HepG2 (cell line): Measurements from ENCODE around the gene CLEC20A. TPM values are rescaled to one million over a fixed set of nuclear protein-coding genes. Genes with fewer than 3 reads are reported as not detected.

Experiments used
- ATAC-seq: fragments of 200-7000 bp; cut with Tn5 transposase; 3 replicates; pipeline ENCODE4 v1.9.1; 2020; ENCODE audit warnings: mild to moderate bottlenecking, moderate library complexity
- BruUV-seq: library from RNA; stranded (reverse); fragments of 400-500 nt; replicated peaks from 2 replicates; lab custom pipeline; 2021; lab: Mats Ljungman, UMichigan
- CTCF ChIA-PET: fragments of 300-600 bp; formaldehyde crosslinking; extraction: SDS; loops from one replicate; lab custom pipeline; 2021; ENCODE audit warnings: low total read pairs, inconsistent platforms, low intra/inter-chr PET ratio; lab: Yijun Ruan, JAX
- POLR2A ChIA-PET: fragments of 350-600 bp; sonication (Branson Sonifier 250); formaldehyde crosslinking; loops from one replicate; lab custom pipeline; 2020; ENCODE audit warnings: antibody characterized with exemption, inconsistent platforms; lab: Yijun Ruan, JAX
- DNase-seq: peaks from one replicate; pipeline ENCODE4 v3.0.0-alpha.2; 2015; ENCODE audit warnings: low spot score
- FAIRE-seq: peaks from 3 replicates; lab custom pipeline; 2011; peaks lifted over from hg19 to GRCh38; lab: Jason Lieb, UNC
- H2AFZ ChIP-seq: one replicate; pipeline ENCODE4 v1.6.1; 2011; ENCODE audit warnings: low read length, inconsistent platforms
- H3K27ac ChIP-seq: fragments of 300-600 bp; 3 replicates; pipeline ENCODE4 v1.8.0; 2011; ENCODE audit warnings: mixed run types, mild to moderate bottlenecking, mixed read lengths, low read length, inconsistent platforms; ENCODE audit not compliant: insufficient read depth; ENCODE audit errors: extremely low read length
- H3K27me3 ChIP-seq, 2 experiments: fragments of 200-600 bp in 1 of 2; 2 replicates in 1 of 2; 3 replicates in 1 of 2; pipeline versions ENCODE4 v1.6.0 to v1.8.0; 2011; ENCODE audit warnings: low read length in 2 of 2, mild to moderate bottlenecking in 2 of 2, moderate library complexity in 2 of 2, inconsistent platforms in 1 of 2; ENCODE audit not compliant: insufficient read depth in 2 of 2, control insufficient read depth in 1 of 2
- H3K36me3 ChIP-seq, 2 experiments: fragments of 200-600 bp in 1 of 2; replicated peaks in 1 of 2; 2 replicates in 1 of 2; 3 replicates in 1 of 2; pipeline versions ENCODE4 v1.5.1 to v1.8.0; 2011; ENCODE audit warnings: low read length in 2 of 2, inconsistent platforms in 1 of 2; ENCODE audit not compliant: insufficient read depth in 2 of 2, control insufficient read depth in 1 of 2
- H3K4me1 ChIP-seq: 2 replicates; pipeline ENCODE4 v1.5.1; 2012; ENCODE audit warnings: low read length, inconsistent platforms; ENCODE audit not compliant: insufficient read depth
- H3K4me2 ChIP-seq: 2 replicates; pipeline ENCODE4 v1.6.0; 2011; ENCODE audit warnings: low read depth, low read length, inconsistent platforms
- H3K4me3 ChIP-seq, 3 experiments: fragments of 200-600 bp in 1 of 3; sonication (generic), shearing (Covaris generic) in 1 of 3; replicated peaks in 1 of 3; 2 replicates each; pipeline ENCODE4 v1.5.1; 2011 to 2016; ENCODE audit warnings: low read length in 3 of 3, inconsistent platforms in 2 of 3, low read depth in 2 of 3, mild to moderate bottlenecking in 2 of 3, control low read depth in 1 of 3, mixed read lengths in 1 of 3; ENCODE audit not compliant: insufficient read depth in 1 of 3
- H3K79me2 ChIP-seq: one replicate; pipeline ENCODE4 v1.6.1; 2011; ENCODE audit warnings: low read length, inconsistent platforms; ENCODE audit not compliant: insufficient read depth
- H3K9ac ChIP-seq: 2 replicates; pipeline ENCODE4 v1.6.0; 2011; ENCODE audit warnings: mild to moderate bottlenecking, low read depth, low read length, inconsistent platforms; ENCODE audit not compliant: insufficient read depth
- H3K9me3 ChIP-seq: 2 replicates; pipeline ENCODE4 v1.5.1; 2012; ENCODE audit warnings: mild to moderate bottlenecking, low read length
- H4K20me1 ChIP-seq: 2 replicates; pipeline ENCODE4 v1.6.0; 2011; ENCODE audit warnings: inconsistent platforms, mild to moderate bottlenecking, low read length, moderate library complexity; ENCODE audit not compliant: insufficient read depth
- HDAC1 ChIP-seq: sonication (generic); formaldehyde crosslinking; IDR thresholded peaks from 2 replicates; pipeline ENCODE4 v1.5.1; 2020; ENCODE audit warnings: mild to moderate bottlenecking, missing genetic modification reagents
- MTA3 ChIP-seq: sonication (generic); formaldehyde crosslinking; IDR thresholded peaks from 2 replicates; pipeline ENCODE4 v1.4.0; 2020; ENCODE audit warnings: missing genetic modification reagents
- NFATC3 ChIP-seq: sonication (generic); formaldehyde crosslinking; IDR thresholded peaks from 2 replicates; pipeline ENCODE4 v1.5.1; 2020; ENCODE audit warnings: mild to moderate bottlenecking, missing genetic modification reagents
- PHF5A ChIP-seq: IDR thresholded peaks from one replicate; pipeline ENCODE4 v1.6.1; 2018; ENCODE audit warnings: low read depth, missing genetic modification reagents; ENCODE audit not compliant: unreplicated experiment
- TBP ChIP-seq: sonication (generic); formaldehyde crosslinking; IDR thresholded peaks from 2 replicates; pipeline ENCODE4 v1.5.0; 2020; ENCODE audit warnings: missing genetic modification reagents
- TRIM24 ChIP-seq: sonication (generic); formaldehyde crosslinking; IDR thresholded peaks from 2 replicates; pipeline ENCODE4 v1.8.0; 2022; ENCODE audit warnings: mild to moderate bottlenecking, missing genetic modification reagents
- ZBTB7B ChIP-seq: sonication (generic); formaldehyde crosslinking; IDR thresholded peaks from 2 replicates; pipeline ENCODE4 v1.4.0; 2020; ENCODE audit warnings: missing genetic modification reagents
- ZFP36 ChIP-seq: fragments of 150-350 bp; IDR thresholded peaks from 2 replicates; pipeline ENCODE4 v1.6.1; 2018; ENCODE audit warnings: borderline replicate concordance, low read length, low read depth; ENCODE audit not compliant: partially characterized antibody
- ZKSCAN5 ChIP-seq: sonication (generic); formaldehyde crosslinking; IDR thresholded peaks from 2 replicates; pipeline ENCODE4 v1.5.1; 2020; ENCODE audit warnings: mild to moderate bottlenecking, missing genetic modification reagents
- ZNF629 ChIP-seq: sonication (generic); formaldehyde crosslinking; conservative IDR thresholded peaks from 2 replicates; pipeline ENCODE4 v1.5.0; 2020; ENCODE audit warnings: missing genetic modification reagents
- ZNF782 ChIP-seq: sonication (generic); formaldehyde crosslinking; IDR thresholded peaks from 2 replicates; pipeline ENCODE4 v1.4.0; 2020; ENCODE audit warnings: missing genetic modification reagents, mild to moderate bottlenecking, borderline replicate concordance
- WGBS: methylation state at CpG from one replicate; pipeline ENCODE4 v1.1.6; 2017; ENCODE audit warnings: low lambda C conversion rate; 5-methylcytosine and 5-hydroxymethylcytosine counted together
- in situ Hi-C: cut with HindIII; loops from 2 replicates; pipeline ENCODE4 v1.10.0; 2017; ENCODE audit warnings: low pct_unique_long_range_greater_than_20kb; ENCODE audit not compliant: extremely low pct_ligation_motif_present
- intact Hi-C: fragments of 100-400 bp; cut with micrococcal nuclease; formaldehyde crosslinking; loops from one replicate; pipeline ENCODE4 v1.10.0; 2022; ENCODE audit not compliant: unreplicated experiment
- polyA plus RNA-seq, 8 experiments: library from polyadenylated mRNA; depleted of rRNA in 3 of 8; stranded (reverse) in 7 of 8; unstranded in 1 of 8; fragments of >200 nt; fragmentation: Illumina TruSeq in 4 of 8; extraction: Trizol in 4 of 8; gene quantifications; 2 replicates each; pipeline versions ENCODE4 v1.2.1 to v1.2.3, GENCODE V29; 2011 to 2016; ENCODE audit warnings: low read depth in 4 of 8, missing spikeins in 1 of 8, mixed read lengths in 1 of 8; ENCODE audit not compliant: insufficient read depth in 1 of 8
- total RNA-seq, 5 experiments: library from RNA; depleted of rRNA; stranded (reverse); fragments of >200 nt; fragmentation: Illumina TruSeq; extraction: Trizol; gene quantifications; 2 replicates each; pipeline ENCODE4 v1.2.3, GENCODE V29; 2016; ENCODE audit warnings: low read depth in 1 of 5
- TF ChIP-seq, protein P1 (sequence below): sonication (generic); formaldehyde crosslinking; IDR thresholded peaks from 2 replicates; pipeline ENCODE4 v1.4.0; 2020; ENCODE audit warnings: missing genetic modification reagents
- TF ChIP-seq, protein P2 (sequence below): IDR thresholded peaks from 2 replicates; pipeline ENCODE4 v1.6.1; 2016; ENCODE audit warnings: missing biosample characterization, missing genetic modification reagents, low read depth

The CLEC20A gene
- total and polyA plus RNA-seq, 2 of the 13 experiments (the other 11 are each of a cell fraction or from before 2014, with no cell fraction given): not detected

DNA sequence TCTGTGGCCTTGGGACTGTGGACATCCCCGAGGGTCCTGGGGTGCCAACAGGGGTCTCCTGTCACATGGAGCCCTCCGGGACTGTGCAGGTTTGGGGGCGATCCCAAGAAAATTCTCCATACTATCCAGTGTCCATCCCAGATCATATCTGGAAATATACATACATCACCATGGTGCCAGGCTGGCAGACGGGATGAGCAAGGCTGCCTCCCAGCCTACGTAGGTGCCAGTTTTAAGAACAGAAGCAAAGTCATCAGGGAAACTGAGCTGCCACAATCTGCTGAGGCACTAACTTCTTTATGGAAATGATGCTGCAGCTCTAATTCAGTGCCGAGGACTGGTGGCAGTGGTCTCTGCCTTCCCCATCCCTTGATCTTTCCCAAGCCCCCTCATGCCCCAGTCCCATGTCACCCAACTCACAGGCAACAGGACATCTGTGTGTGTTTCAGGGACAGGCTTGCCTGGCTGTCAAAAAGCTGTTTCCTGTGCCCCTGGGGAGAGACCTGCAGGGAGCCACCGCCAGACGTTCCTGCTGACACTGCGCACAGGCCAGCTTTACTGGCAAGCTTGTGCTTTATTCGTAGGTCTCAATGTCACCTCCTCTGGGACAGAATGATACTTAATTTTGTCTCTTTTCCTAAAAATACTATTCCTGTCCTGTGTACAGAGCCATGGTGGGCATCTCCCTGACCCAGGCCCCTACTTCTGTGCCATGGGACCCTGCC, 31.6 kb upstream of the CLEC20A start:
- H4K20me1 ChIP-seq: no peaks in the 10 kb centered on the region
- ATAC-seq (no peak), DNase-seq (no peak), FAIRE-seq (no peak)
- no TSS peak for BruUV-seq
- no peak overlapping the region for H2AFZ ChIP-seq
- 63% methylated on average over 7 of the region's 10 CpGs for WGBS
- no peaks in the 10 kb centered on the region for H3K36me3 ChIP-seq
- H3K4me2 ChIP-seq: no peak overlapping the region
- POLR2A ChIA-PET: interaction anchor here (1.0 to 1.4 kb wide), 2 partner anchors 13 kb away, joined by 3 to 6 read pairs; no protein-coding TSS in a partner anchor
- H3K9ac ChIP-seq: no peak overlapping the region
- CTCF ChIA-PET: no interaction called here
- intact Hi-C loops (loop anchor here (2.0 kb wide), 1 partner anchor 218 kb away; no protein-coding TSS in a partner anchor), in situ Hi-C loops (no loop called here)
- TF ChIP-seq HDAC1 (CRISPR knock-in tag) (no peak), TBP (no peak), ZKSCAN5 (CRISPR knock-in tag) (no peak), ZNF629 (CRISPR knock-in tag) (no peak), TRIM24 (CRISPR knock-in tag) (no peak), PHF5A (no peak), ZFP36 (no peak), NFATC3 (CRISPR knock-in tag) (no peak), ZNF782 (no peak), MTA3 (no peak), ZBTB7B (CRISPR knock-in tag) (no peak)
- TF ChIP-seq, protein P1, sequence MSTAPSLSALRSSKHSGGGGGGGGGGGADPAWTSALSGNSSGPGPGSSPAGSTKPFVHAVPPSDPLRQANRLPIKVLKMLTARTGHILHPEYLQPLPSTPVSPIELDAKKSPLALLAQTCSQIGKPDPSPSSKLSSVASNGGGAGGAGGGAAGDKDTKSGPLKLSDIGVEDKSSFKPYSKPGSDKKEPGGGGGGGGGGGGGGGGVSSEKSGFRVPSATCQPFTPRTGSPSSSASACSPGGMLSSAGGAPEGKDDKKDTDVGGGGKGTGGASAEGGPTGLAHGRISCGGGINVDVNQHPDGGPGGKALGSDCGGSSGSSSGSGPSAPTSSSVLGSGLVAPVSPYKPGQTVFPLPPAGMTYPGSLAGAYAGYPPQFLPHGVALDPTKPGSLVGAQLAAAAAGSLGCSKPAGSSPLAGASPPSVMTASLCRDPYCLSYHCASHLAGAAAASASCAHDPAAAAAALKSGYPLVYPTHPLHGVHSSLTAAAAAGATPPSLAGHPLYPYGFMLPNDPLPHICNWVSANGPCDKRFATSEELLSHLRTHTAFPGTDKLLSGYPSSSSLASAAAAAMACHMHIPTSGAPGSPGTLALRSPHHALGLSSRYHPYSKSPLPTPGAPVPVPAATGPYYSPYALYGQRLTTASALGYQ: no peak
- TF ChIP-seq, protein P2, sequence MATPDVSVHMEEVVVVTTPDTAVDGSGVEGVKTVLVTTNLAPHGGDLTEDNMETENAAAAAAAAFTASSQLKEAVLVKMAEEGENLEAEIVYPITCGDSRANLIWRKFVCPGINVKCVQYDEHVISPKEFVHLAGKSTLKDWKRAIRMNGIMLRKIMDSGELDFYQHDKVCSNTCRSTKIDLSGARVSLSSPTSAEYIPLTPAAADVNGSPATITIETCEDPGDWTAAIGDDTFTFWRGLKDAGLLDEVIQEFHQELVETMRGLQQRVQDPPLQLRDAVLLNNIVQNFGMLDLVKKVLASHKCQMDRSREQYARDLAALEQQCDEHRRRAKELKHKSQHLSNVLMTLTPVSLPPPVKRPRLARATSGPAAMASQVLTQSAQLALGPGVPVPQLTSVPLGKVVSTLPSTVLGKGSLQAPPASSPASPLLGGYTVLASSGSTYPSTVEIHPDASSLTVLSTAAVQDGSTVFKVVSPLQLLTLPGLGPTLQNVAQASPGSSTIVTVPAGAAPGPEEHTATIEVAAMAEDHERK: no peak
- H3K27ac ChIP-seq: no peak overlapping the region
- peaks cover 0 to 10% of the 10 kb centered on the region in 2 experiments; a peak in 2 of 5 replicates for H3K27me3 ChIP-seq
- peaks cover 45% of the 10 kb centered on the region for H3K4me1 ChIP-seq
- no peak overlapping the region for H3K4me3 ChIP-seq
- H3K79me2 ChIP-seq: no peaks in the 10 kb centered on the region
- no peaks in the 10 kb centered on the region for H3K9me3 ChIP-seq
